ENCODE results near the gene FBXL3.

DNA sequence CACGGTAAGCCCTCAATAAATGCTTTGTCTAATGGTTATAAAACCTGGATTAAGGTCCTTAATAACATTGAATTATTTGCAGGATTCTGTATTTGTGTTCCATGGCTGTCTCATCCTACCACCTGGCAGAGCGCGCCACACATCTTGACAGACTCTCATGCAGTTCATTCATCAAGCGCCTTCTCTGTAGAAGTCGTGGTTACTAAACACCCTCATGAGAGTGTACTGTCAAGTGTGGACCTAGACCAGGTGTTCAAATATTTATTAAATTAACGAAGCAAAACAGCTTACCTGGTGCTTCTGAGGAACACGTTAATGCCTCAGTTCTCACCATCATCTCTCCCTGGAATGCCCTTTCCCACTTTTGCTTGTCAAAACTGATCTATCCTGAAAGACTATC, 13.1 kb upstream of the FBXL3 start:
- TF ChIP-seq POLR2A (IDR thresholded peaks at IDR 0.05; ENCODE audit: control extremely low read depth in 1 of 2, low read depth in 2 of 2, low read length in 2 of 2), result no peak
- no peak for TF ChIP-seq EP300 (IDR thresholded peaks at IDR 0.05; ENCODE audit: borderline replicate concordance in 1 of 2, low read depth in 2 of 2, low read length in 2 of 2)
- TF ChIP-seq EZH2 (IDR thresholded peaks at IDR 0.05; ENCODE audit: low read depth, low read length, severe bottlenecking), result no peak
- TF ChIP-seq, protein P1, sequence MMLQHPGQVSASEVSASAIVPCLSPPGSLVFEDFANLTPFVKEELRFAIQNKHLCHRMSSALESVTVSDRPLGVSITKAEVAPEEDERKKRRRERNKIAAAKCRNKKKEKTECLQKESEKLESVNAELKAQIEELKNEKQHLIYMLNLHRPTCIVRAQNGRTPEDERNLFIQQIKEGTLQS (IDR thresholded peaks at IDR 0.05; ENCODE audit: insufficient read depth, low read depth, low read length), result no peak
- no peak for TF ChIP-seq ZNF274 (IDR thresholded peaks at IDR 0.05; ENCODE audit: borderline replicate concordance, extremely low read depth, low read length)
- TF ChIP-seq, protein P2, sequence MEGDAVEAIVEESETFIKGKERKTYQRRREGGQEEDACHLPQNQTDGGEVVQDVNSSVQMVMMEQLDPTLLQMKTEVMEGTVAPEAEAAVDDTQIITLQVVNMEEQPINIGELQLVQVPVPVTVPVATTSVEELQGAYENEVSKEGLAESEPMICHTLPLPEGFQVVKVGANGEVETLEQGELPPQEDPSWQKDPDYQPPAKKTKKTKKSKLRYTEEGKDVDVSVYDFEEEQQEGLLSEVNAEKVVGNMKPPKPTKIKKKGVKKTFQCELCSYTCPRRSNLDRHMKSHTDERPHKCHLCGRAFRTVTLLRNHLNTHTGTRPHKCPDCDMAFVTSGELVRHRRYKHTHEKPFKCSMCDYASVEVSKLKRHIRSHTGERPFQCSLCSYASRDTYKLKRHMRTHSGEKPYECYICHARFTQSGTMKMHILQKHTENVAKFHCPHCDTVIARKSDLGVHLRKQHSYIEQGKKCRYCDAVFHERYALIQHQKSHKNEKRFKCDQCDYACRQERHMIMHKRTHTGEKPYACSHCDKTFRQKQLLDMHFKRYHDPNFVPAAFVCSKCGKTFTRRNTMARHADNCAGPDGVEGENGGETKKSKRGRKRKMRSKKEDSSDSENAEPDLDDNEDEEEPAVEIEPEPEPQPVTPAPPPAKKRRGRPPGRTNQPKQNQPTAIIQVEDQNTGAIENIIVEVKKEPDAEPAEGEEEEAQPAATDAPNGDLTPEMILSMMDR (IDR thresholded peaks at IDR 0.05; ENCODE audit: control extremely low read depth in 1 of 3, insufficient read depth in 1 of 3, low read depth in 1 of 3, low read length in 3 of 3), result no peak
- TF ChIP-seq GTF2F1 (IDR thresholded peaks at IDR 0.05; ENCODE audit: borderline replicate concordance, low read depth, low read length), result no peak
- TF ChIP-seq HDAC6 (IDR thresholded peaks at IDR 0.05; ENCODE audit: low read depth, low read length), result no peak
- no peak for TF ChIP-seq RFX5 (IDR thresholded peaks at IDR 0.05; ENCODE audit: borderline replicate concordance, low read depth, low read length)
- TF ChIP-seq GABPA (IDR thresholded peaks at IDR 0.05; ENCODE audit: borderline replicate concordance, insufficient read depth, low read length), result no peak
- no peak for TF ChIP-seq CBX5 (IDR thresholded peaks at IDR 0.05; ENCODE audit: low read depth, low read length)
- no peak for TF ChIP-seq TAF1 (IDR thresholded peaks at IDR 0.05; ENCODE audit: low read depth, low read length)
- TF ChIP-seq NRF1 (IDR thresholded peaks at IDR 0.05; ENCODE audit: low read depth, low read length), result no peak
- TF ChIP-seq ASH2L (IDR thresholded peaks at IDR 0.05; ENCODE audit: low read length), result no peak
